HepG2 (cell line): ENCODE results near the gene PRDM12. TPM values are rescaled to one million over a fixed set of nuclear protein-coding genes. Genes with fewer than 3 reads are reported as not detected.

ENCODE experiments used
- CEBPB ChIP-seq: IDR thresholded peaks from 2 replicates; pipeline ENCODE4 v1.6.1; 2011; ENCODE audit warnings: low read depth, low read length, improper control_type of control experiment, borderline replicate concordance
- HINFP ChIP-seq: sonication (generic); formaldehyde crosslinking; IDR thresholded peaks from 2 replicates; pipeline ENCODE4 v1.4.0; 2020; ENCODE audit warnings: low read depth, mild to moderate bottlenecking, missing genetic modification reagents
- NCOA1 ChIP-seq: sonication (generic); formaldehyde crosslinking; IDR thresholded peaks from 2 replicates; pipeline ENCODE4 v1.9.0; 2021; ENCODE audit warnings: missing genetic modification reagents
- NFE2L1 ChIP-seq: sonication (generic); formaldehyde crosslinking; IDR thresholded peaks from 2 replicates; pipeline ENCODE4 v1.4.0; 2020; ENCODE audit warnings: missing genetic modification reagents, mild to moderate bottlenecking, borderline replicate concordance
- PITX1 ChIP-seq: sonication (generic); formaldehyde crosslinking; IDR thresholded peaks from 2 replicates; pipeline ENCODE4 v1.5.1; 2020; ENCODE audit warnings: mild to moderate bottlenecking, missing genetic modification reagents
- SETDB1 ChIP-seq: sonication (generic); formaldehyde crosslinking; IDR thresholded peaks from 2 replicates; pipeline ENCODE4 v1.5.1; 2020; ENCODE audit warnings: missing genetic modification reagents, mild to moderate bottlenecking, borderline replicate concordance
- TFDP2 ChIP-seq: sonication (generic); formaldehyde crosslinking; IDR thresholded peaks from 2 replicates; pipeline ENCODE4 v1.4.0; 2020; ENCODE audit warnings: missing genetic modification reagents
- TRIM24 ChIP-seq: sonication (generic); formaldehyde crosslinking; IDR thresholded peaks from 2 replicates; pipeline ENCODE4 v1.8.0; 2022; ENCODE audit warnings: mild to moderate bottlenecking, missing genetic modification reagents
- ZNF83 ChIP-seq: sonication (generic); formaldehyde crosslinking; IDR thresholded peaks from 2 replicates; pipeline ENCODE4 v1.4.0; 2020; ENCODE audit warnings: missing genetic modification reagents, mild to moderate bottlenecking, borderline replicate concordance
- ZNF883 ChIP-seq: sonication (generic); formaldehyde crosslinking; IDR thresholded peaks from 2 replicates; pipeline ENCODE4 v1.5.1; 2020; ENCODE audit warnings: mild to moderate bottlenecking, missing genetic modification reagents; ENCODE audit errors: not compliant biosample characterization
- ZSCAN29 ChIP-seq: sonication (generic); formaldehyde crosslinking; conservative IDR thresholded peaks from 2 replicates; pipeline ENCODE4 v1.4.0; 2020; ENCODE audit warnings: mild to moderate bottlenecking, missing genetic modification reagents
- polyA plus RNA-seq, 8 experiments: library from polyadenylated mRNA; depleted of rRNA in 3 of 8; stranded (reverse) in 7 of 8; unstranded in 1 of 8; fragments of >200 nt; fragmentation: Illumina TruSeq in 4 of 8; extraction: Trizol in 4 of 8; gene quantifications; 2 replicates each; pipeline versions ENCODE4 v1.2.1 to v1.2.3, GENCODE V29; 2011 to 2016; ENCODE audit warnings: low read depth in 4 of 8, missing spikeins in 1 of 8, mixed read lengths in 1 of 8; ENCODE audit not compliant: insufficient read depth in 1 of 8
- total RNA-seq, 5 experiments: library from RNA; depleted of rRNA; stranded (reverse); fragments of >200 nt; fragmentation: Illumina TruSeq; extraction: Trizol; gene quantifications; 2 replicates each; pipeline ENCODE4 v1.2.3, GENCODE V29; 2016; ENCODE audit warnings: low read depth in 1 of 5
- TF ChIP-seq, protein P1 (sequence below): sonication (generic); formaldehyde crosslinking; conservative IDR thresholded peaks from 2 replicates; pipeline ENCODE4 v1.4.0; 2020; ENCODE audit warnings: missing genetic modification reagents
- TF ChIP-seq, protein P2 (sequence below): sonication (generic); formaldehyde crosslinking; IDR thresholded peaks from 2 replicates; pipeline ENCODE4 v1.5.0; 2020; ENCODE audit warnings: mild to moderate bottlenecking, missing genetic modification reagents, borderline replicate concordance

The PRDM12 gene
- total and polyA plus RNA-seq, 2 of the 13 experiments (the other 11 are each of a cell fraction or from before 2014, with no cell fraction given) = 0.04 to 0.07 TPM

- TF ChIP-seq, protein P1, sequence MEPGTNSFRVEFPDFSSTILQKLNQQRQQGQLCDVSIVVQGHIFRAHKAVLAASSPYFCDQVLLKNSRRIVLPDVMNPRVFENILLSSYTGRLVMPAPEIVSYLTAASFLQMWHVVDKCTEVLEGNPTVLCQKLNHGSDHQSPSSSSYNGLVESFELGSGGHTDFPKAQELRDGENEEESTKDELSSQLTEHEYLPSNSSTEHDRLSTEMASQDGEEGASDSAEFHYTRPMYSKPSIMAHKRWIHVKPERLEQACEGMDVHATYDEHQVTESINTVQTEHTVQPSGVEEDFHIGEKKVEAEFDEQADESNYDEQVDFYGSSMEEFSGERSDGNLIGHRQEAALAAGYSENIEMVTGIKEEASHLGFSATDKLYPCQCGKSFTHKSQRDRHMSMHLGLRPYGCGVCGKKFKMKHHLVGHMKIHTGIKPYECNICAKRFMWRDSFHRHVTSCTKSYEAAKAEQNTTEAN (CRISPR knock-in tag) = peak; percentile 57; the same call in 1 of the 2 replicates
- TF ChIP-seq TFDP2 (CRISPR knock-in tag) = peak; percentile 83
- peak; percentile 80; the same call in 1 of the 2 replicates for TF ChIP-seq HINFP (CRISPR knock-in tag)
- TF ChIP-seq NCOA1 (CRISPR knock-in tag) = 0 out of 2 replicates have a peak, but pooled peaks have one; percentile 6
- no peak for TF ChIP-seq TRIM24
- peak; percentile 39; the same call in 1 of the 2 replicates for TF ChIP-seq ZNF83 (CRISPR knock-in tag)
- no peak for TF ChIP-seq ZSCAN29 (CRISPR knock-in tag)
- TF ChIP-seq PITX1 (CRISPR knock-in tag) = 0 out of 2 replicates have a peak, but pooled peaks have one; percentile 22
- TF ChIP-seq SETDB1 = no peak
- TF ChIP-seq CEBPB = no peak
- TF ChIP-seq NFE2L1 (CRISPR knock-in tag) = 0 out of 2 replicates have a peak, but pooled peaks have one; percentile 27
- TF ChIP-seq ZNF883 (CRISPR knock-in tag) = peak; percentile 86
- TF ChIP-seq, protein P2, sequence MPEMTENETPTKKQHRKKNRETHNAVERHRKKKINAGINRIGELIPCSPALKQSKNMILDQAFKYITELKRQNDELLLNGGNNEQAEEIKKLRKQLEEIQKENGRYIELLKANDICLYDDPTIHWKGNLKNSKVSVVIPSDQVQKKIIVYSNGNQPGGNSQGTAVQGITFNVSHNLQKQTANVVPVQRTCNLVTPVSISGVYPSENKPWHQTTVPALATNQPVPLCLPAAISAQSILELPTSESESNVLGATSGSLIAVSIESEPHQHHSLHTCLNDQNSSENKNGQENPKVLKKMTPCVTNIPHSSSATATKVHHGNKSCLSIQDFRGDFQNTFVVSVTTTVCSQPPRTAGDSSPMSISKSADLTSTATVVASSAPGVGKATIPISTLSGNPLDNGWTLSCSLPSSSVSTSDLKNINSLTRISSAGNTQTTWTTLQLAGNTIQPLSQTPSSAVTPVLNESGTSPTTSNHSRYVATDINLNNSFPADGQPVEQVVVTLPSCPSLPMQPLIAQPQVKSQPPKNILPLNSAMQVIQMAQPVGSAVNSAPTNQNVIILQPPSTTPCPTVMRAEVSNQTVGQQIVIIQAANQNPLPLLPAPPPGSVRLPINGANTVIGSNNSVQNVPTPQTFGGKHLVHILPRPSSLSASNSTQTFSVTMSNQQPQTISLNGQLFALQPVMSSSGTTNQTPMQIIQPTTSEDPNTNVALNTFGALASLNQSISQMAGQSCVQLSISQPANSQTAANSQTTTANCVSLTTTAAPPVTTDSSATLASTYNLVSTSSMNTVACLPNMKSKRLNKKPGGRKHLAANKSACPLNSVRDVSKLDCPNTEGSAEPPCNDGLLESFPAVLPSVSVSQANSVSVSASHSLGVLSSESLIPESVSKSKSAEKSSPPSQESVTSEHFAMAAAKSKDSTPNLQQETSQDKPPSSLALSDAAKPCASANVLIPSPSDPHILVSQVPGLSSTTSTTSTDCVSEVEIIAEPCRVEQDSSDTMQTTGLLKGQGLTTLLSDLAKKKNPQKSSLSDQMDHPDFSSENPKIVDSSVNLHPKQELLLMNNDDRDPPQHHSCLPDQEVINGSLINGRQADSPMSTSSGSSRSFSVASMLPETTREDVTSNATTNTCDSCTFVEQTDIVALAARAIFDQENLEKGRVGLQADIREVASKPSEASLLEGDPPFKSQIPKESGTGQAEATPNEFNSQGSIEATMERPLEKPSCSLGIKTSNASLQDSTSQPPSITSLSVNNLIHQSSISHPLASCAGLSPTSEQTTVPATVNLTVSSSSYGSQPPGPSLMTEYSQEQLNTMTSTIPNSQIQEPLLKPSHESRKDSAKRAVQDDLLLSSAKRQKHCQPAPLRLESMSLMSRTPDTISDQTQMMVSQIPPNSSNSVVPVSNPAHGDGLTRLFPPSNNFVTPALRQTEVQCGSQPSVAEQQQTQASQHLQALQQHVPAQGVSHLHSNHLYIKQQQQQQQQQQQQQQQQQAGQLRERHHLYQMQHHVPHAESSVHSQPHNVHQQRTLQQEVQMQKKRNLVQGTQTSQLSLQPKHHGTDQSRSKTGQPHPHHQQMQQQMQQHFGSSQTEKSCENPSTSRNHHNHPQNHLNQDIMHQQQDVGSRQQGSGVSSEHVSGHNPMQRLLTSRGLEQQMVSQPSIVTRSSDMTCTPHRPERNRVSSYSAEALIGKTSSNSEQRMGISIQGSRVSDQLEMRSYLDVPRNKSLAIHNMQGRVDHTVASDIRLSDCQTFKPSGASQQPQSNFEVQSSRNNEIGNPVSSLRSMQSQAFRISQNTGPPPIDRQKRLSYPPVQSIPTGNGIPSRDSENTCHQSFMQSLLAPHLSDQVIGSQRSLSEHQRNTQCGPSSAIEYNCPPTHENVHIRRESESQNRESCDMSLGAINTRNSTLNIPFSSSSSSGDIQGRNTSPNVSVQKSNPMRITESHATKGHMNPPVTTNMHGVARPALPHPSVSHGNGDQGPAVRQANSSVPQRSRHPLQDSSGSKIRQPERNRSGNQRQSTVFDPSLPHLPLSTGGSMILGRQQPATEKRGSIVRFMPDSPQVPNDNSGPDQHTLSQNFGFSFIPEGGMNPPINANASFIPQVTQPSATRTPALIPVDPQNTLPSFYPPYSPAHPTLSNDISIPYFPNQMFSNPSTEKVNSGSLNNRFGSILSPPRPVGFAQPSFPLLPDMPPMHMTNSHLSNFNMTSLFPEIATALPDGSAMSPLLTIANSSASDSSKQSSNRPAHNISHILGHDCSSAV = no peak
Measured at GRCh38 chr9:130693426-130694191, 29.2 kb downstream of the PRDM12 start, which contains the start of gene EXOSC2 (continued).
